ENCODE measurements around the gene MYOT. TPM values are rescaled to one million over a fixed set of nuclear protein-coding genes. Genes with fewer than 3 reads are reported as not detected.

MYOT gene
- total and polyA plus RNA-seq, 2 of the 4 experiments (the other 2 are of a cell fraction): not detected

DNA sequence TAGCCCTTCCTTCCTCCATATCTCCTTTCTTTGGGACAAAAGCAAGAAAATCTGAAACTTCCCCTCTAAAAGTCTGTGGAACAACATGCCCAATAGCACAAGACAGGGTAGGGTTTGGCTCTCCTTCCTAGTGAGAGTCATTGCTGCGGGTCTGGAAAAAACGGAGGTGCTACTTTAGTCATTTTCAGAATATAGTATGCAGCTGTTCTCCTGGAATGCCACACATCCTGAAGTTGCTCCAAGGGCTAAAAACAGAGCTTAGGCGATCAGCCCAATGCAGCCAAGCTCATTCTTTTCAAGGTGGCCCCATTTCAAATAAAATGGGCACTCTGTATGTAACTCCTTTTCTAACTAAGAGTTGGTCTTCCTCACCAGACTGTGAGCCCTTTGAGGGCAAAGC, 39.5 kb upstream of the MYOT start:
- H3K4ac ChIP-seq (ENCODE audit: low read depth, low read length): no peak overlapping the region
- in situ Hi-C loops (cut with MboI; ENCODE audit: low sequenced_read_pairs): no loop called here
- BruUV-seq (replicated peaks): no TSS peak
- no peak overlapping the region for H3K14ac ChIP-seq (replicated peaks; ENCODE audit: low read depth, low read length)
- ATAC-seq (ENCODE audit: low read depth) (no peak), DNase-seq (no peak)
- H3K79me1 ChIP-seq (ENCODE audit: low read depth in 1 of 2, low read length in 2 of 2): no peaks in the 10 kb centered on the region
- H3K4me1 ChIP-seq (ENCODE audit: control insufficient read depth, insufficient read depth, low read length): no peaks in the 10 kb centered on the region
- H3K9me3 ChIP-seq (ENCODE audit: control insufficient read depth, insufficient read depth, low read length): no peaks in the 10 kb centered on the region
- H4K20me1 ChIP-seq (ENCODE audit: insufficient read depth, low read length): no peaks in the 10 kb centered on the region
- H3K56ac ChIP-seq (ENCODE audit: extremely low read depth, insufficient read depth, low read length): no peak overlapping the region
- H4K5ac ChIP-seq (ENCODE audit: low read depth, low read length): no peak overlapping the region
- H2BK20ac ChIP-seq (ENCODE audit: low read depth, low read length): no peak overlapping the region
- no peaks in the 10 kb centered on the region for H3K9me1 ChIP-seq (ENCODE audit: insufficient read depth, low read length)
- no peak overlapping the region for H2AFZ ChIP-seq (replicated peaks; ENCODE audit: low read length, poor library complexity)
- no peak overlapping the region for H2BK15ac ChIP-seq (ENCODE audit: low read depth, low read length)
- no peak overlapping the region for H3K27ac ChIP-seq (ENCODE audit: insufficient read depth, low read length)
- TF ChIP-seq MXI1 (IDR thresholded peaks at IDR 0.05; ENCODE audit: borderline replicate concordance, low read depth, low read length) (no peak), NFE2L2 (IDR thresholded peaks at IDR 0.05; ENCODE audit: low read depth, low read length) (no peak), MAZ (IDR thresholded peaks at IDR 0.05; ENCODE audit: borderline replicate concordance, low read depth, low read length) (no peak), RFX5 (IDR thresholded peaks at IDR 0.05; ENCODE audit: low read depth, low read length) (no peak), POLR2A (IDR thresholded peaks at IDR 0.05; ENCODE audit: low read depth, low read length) (no peak), FOS (IDR thresholded peaks at IDR 0.05; ENCODE audit: low read depth, low read length) (no peak), BHLHE40 (IDR thresholded peaks at IDR 0.05; ENCODE audit: low read depth, low read length) (no peak), MAFK (IDR thresholded peaks at IDR 0.05; ENCODE audit: low read depth, low read length) (no peak), SMC3 (IDR thresholded peaks at IDR 0.05; ENCODE audit: low read depth, low read length) (no peak), RCOR1 (IDR thresholded peaks at IDR 0.05; ENCODE audit: insufficient replicate concordance, low read length) (no peak), RAD21 (IDR thresholded peaks at IDR 0.05; ENCODE audit: low read length) (no peak), CEBPB (IDR thresholded peaks at IDR 0.05; ENCODE audit: low read depth, low read length) (no peak), CHD1 (IDR thresholded peaks at IDR 0.05; ENCODE audit: low read depth, low read length) (no peak)
- TF ChIP-seq, protein P1, sequence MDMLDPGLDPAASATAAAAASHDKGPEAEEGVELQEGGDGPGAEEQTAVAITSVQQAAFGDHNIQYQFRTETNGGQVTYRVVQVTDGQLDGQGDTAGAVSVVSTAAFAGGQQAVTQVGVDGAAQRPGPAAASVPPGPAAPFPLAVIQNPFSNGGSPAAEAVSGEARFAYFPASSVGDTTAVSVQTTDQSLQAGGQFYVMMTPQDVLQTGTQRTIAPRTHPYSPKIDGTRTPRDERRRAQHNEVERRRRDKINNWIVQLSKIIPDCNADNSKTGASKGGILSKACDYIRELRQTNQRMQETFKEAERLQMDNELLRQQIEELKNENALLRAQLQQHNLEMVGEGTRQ (IDR thresholded peaks at IDR 0.05; ENCODE audit: low read depth, low read length): no peak
- TF ChIP-seq, protein P2, sequence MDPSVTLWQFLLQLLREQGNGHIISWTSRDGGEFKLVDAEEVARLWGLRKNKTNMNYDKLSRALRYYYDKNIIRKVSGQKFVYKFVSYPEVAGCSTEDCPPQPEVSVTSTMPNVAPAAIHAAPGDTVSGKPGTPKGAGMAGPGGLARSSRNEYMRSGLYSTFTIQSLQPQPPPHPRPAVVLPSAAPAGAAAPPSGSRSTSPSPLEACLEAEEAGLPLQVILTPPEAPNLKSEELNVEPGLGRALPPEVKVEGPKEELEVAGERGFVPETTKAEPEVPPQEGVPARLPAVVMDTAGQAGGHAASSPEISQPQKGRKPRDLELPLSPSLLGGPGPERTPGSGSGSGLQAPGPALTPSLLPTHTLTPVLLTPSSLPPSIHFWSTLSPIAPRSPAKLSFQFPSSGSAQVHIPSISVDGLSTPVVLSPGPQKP (IDR thresholded peaks at IDR 0.05; ENCODE audit: borderline replicate concordance, low read depth, low read length): no peak
- TF ChIP-seq, protein P3, sequence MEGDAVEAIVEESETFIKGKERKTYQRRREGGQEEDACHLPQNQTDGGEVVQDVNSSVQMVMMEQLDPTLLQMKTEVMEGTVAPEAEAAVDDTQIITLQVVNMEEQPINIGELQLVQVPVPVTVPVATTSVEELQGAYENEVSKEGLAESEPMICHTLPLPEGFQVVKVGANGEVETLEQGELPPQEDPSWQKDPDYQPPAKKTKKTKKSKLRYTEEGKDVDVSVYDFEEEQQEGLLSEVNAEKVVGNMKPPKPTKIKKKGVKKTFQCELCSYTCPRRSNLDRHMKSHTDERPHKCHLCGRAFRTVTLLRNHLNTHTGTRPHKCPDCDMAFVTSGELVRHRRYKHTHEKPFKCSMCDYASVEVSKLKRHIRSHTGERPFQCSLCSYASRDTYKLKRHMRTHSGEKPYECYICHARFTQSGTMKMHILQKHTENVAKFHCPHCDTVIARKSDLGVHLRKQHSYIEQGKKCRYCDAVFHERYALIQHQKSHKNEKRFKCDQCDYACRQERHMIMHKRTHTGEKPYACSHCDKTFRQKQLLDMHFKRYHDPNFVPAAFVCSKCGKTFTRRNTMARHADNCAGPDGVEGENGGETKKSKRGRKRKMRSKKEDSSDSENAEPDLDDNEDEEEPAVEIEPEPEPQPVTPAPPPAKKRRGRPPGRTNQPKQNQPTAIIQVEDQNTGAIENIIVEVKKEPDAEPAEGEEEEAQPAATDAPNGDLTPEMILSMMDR (conservative IDR thresholded peaks at IDR 0.05; ENCODE audit: low read depth, low read length): no peak
- no peak overlapping the region for H4K8ac ChIP-seq (ENCODE audit: low read depth in 2 of 2, low read length in 2 of 2)
- no peak overlapping the region for H3K18ac ChIP-seq (ENCODE audit: low read depth, low read length)
- dilution Hi-C loops (cut with HindIII; ENCODE audit: low sequenced_read_pairs, unreplicated experiment): no loop called here
- intact Hi-C loops (cut with micrococcal nuclease): no loop called here
- H3K4me3 ChIP-seq (ENCODE audit: insufficient read depth, low read depth, low read length): no peak overlapping the region
- CTCF ChIA-PET: no interaction called here
- POLR2A ChIA-PET (ENCODE audit: unreplicated experiment): no interaction called here
- no peak overlapping the region for H4K91ac ChIP-seq (ENCODE audit: insufficient read depth, low read depth, low read length)
- H3K4me2 ChIP-seq (ENCODE audit: low read depth, low read length): no peak overlapping the region
- H3K9ac ChIP-seq (ENCODE audit: low read depth, low read length): no peak overlapping the region
- H3K27me3 ChIP-seq (ENCODE audit: control insufficient read depth, insufficient read depth, low read length): no peaks in the 10 kb centered on the region; the same call in 1 of the 2 replicates
- no peaks in the 10 kb centered on the region for H3K36me3 ChIP-seq (ENCODE audit: control insufficient read depth, insufficient read depth, low read length)
- no peak overlapping the region for H3K23ac ChIP-seq (ENCODE audit: low read depth, low read length)
- no peak overlapping the region for H2AK5ac ChIP-seq (ENCODE audit: low read depth, low read length)
- H2BK120ac ChIP-seq (ENCODE audit: low read depth, low read length): no peak overlapping the region
- 33% methylated on average over 1 of the region's 3 CpGs; no CpG with 5 or more reads in 1 of the 2 experiments for WGBS, 2 experiments (ENCODE audit: extremely low coverage in 2 of 2, insufficient read length in 1 of 2)
- no peak overlapping the region for H2AK9ac ChIP-seq (replicated peaks; ENCODE audit: low read depth, low read length, poor library complexity)
- H2BK5ac ChIP-seq (ENCODE audit: low read depth, low read length, poor library complexity, severe bottlenecking): no peak overlapping the region
